ENCODE results near the gene TCP10L.
"Not testable (repeated sequence)": the region's sequence is repeated elsewhere in the genome, so short reads cannot be mapped to it uniquely, and the experiment has no call there.

Gene TCP10L

DNA sequence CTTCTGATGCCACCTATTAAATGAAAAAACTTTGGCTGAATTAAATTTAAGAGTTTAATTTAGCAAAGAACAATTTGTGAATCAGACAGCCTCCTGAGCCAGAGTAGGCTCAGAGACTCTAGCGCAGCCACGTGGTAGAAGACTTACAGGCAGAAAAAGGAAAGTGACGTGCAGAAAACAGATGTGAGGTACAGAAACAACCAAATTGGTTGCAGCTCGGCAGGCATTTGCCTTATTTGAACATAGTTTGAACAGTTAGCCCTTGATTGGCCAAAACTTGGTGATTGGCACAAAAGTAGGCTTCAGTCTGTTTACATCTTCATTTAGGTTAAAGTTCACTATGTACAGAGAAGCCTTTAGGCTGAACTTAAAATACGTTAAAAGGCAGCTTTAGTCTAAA, 22.9 kb downstream of the TCP10L start:
- TF ChIP-seq JUND (IDR thresholded peaks at IDR 0.05; ENCODE audit: low read depth), result no peak
- in situ Hi-C loops (cut with HindIII; ENCODE audit: low pct_unique_long_range_greater_than_20kb, low sequenced_read_pairs), result no loop called here

DNA sequence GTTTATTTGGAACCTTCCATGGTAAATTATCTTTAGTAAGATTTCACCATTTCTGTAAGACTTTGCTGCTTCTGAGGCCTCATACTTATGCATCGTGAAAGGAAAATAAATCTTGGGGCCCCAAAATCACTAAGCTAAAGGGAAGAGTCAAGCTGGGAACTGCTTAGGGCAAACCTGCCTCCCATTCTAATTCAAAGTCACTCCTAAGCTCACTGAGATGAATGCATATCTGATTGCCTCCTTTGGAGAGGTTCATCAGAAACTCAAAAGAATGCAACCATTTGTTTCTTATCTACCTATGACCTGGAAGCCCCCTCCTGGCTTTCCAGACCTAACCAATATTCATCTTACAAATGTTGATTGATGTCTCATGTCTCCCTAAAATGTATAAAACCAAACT, 23.8 kb downstream of the TCP10L start:
- DNase-seq (ENCODE audit: low read depth in 1 of 2, low spot score in 1 of 2); in situ Hi-C loops (cut with HindIII; ENCODE audit: low pct_unique_long_range_greater_than_20kb, low sequenced_read_pairs): not testable (repeated sequence)

More for the DNA sequence above, 22.9 kb downstream of the TCP10L start:
- DNase-seq (ENCODE audit: low read depth in 1 of 2, low spot score in 1 of 2), result peak in 1 of 2 experiments; percentile 61

DNA sequence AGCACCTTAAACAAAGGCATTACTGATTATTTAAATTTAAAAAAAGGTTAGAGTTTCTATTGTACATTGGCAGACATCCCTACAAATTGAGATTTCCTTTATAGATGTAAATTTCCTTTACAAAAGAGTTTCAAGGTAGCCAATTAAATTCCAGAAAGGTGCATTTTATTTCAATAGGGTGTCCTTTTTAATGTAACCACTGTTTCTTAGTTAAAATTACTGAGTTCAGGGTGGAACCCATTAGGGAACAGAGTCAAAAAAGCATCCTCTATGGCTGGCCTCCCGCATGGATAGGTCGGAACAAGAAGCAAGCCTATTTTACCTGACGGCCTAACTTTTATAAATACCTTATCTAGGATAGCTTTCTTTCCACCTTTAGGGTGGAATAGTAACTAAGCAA, 24.4 kb downstream of the TCP10L start:
- no peak for DNase-seq (ENCODE audit: low read depth in 1 of 2, low spot score in 1 of 2)
- TF ChIP-seq JUND (IDR thresholded peaks at IDR 0.05; ENCODE audit: low read depth), result no peak
- in situ Hi-C loops (cut with HindIII; ENCODE audit: low pct_unique_long_range_greater_than_20kb, low sequenced_read_pairs), result no loop called here

DNA sequence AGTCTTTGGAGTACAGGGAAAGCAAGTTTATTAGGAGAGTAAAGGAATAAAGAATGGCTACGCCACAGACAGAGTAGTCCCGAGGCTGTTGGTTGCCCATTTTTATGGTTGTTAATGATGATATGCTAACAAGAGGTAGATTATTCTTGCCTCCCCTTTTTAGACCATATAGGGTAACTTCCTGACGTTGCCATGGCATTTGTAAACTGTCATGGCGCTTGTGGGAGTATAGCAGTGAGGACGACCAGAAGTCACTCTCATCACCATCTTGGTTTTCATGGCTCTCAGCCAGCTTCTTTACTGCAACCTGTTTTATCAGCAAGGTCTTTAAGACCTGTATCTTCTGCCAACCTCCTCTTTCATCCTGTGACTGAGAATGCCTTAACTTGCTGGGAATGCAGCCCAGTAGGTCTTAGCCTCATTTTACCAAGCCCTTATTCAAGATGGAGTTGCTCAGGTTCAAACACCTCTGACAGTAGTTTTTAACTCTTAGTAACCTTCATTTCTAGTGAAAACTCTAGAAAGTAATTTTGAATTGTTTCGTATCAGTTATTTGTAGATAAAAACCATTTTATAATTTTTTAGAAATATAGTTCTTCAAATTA, 26.2 kb downstream of the TCP10L start:
- DNase-seq (ENCODE audit: low read depth in 1 of 2, low spot score in 1 of 2), result no peak
- no peak for TF ChIP-seq JUND (IDR thresholded peaks at IDR 0.05; ENCODE audit: low read depth)
- in situ Hi-C loops (cut with HindIII; ENCODE audit: low pct_unique_long_range_greater_than_20kb, low sequenced_read_pairs), result no loop called here

DNA sequence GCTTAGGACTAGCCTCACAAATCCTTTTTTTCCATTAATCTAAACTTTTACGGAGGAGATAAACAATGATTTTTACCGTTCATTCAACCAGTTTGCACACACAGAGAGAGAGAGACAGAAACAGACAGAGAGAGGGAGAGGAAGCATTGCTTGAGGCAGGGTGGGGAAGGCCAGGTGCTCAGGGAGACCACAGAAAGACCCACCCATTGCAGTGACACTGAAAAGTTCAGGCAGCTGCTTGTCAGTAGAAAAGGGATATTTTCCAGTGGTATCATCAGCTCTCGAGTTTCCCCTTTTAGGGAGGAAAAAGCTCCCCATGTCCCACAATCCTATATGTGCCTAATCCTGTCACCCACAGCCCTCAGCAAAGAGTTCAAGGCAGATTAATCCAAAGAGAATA, 27.2 kb downstream of the TCP10L start:
- no peak for TF ChIP-seq JUND (IDR thresholded peaks at IDR 0.05; ENCODE audit: low read depth)
- in situ Hi-C loops (cut with HindIII; ENCODE audit: low pct_unique_long_range_greater_than_20kb, low sequenced_read_pairs), result no loop called here
- DNase-seq (ENCODE audit: low read depth in 1 of 2, low spot score in 1 of 2), result no peak

DNA sequence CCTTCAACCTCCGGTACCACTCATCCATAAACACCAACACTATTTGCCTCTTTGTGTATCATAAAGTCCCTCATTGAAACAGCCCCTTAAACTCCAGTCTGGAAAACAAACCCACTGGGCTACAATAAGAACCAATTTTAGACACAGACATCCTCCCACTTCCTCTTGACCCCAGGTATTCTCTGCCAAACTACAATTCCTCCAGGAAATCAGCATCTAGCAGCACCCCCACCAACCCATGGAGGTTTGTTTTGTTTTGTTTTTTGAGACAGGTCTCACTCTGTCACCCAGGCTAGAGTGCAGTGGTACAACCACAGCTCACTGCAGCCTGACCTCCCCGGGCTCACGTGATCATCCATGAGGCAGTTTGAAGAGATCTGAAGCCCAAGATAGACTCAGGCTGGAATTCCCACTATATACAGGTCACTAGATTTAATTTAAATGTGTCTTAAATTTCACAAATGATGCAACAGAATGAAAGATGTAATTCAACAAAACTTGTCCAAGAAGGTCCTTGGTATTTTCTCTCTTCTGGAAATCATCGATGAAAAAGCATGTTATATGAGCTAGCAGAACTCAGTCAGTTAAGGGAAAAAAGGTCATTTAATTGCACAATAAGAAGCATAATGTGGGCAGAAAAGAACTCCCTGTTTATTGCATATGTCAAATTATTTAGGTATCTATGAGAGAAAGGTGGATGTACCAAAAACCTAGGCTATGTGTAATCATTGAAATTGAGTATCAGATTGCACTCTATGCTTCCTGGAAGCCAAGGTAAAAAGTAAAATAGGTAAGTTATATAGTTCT, 30.3 kb downstream of the TCP10L start:
- TF ChIP-seq JUND (IDR thresholded peaks at IDR 0.05; ENCODE audit: low read depth), result no peak
- in situ Hi-C loops (cut with HindIII; ENCODE audit: low pct_unique_long_range_greater_than_20kb, low sequenced_read_pairs), result no loop called here
- DNase-seq (ENCODE audit: low read depth in 1 of 2, low spot score in 1 of 2), result no peak

DNA sequence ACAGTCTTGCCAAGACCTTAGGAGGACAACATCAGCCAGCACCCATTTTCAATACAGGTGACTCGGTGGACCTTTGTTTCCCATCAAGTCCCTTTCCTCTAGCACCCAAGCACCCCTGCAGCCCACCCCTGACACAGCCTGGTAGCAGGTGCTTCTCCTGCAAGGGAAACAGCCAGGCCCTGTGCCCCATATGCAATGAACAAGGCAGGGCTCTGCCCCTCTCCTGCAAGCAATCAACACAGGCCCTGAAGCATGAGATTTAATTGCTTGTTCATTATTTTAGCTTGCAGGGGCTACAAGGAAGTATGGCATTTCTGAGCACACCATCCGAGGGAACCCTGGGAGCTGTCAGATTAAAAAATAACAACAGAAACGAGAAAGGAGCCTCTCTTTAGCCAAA, 35.4 kb downstream of the TCP10L start:
- no peak for DNase-seq (ENCODE audit: low read depth in 1 of 2, low spot score in 1 of 2)
- no peak for TF ChIP-seq JUND (IDR thresholded peaks at IDR 0.05; ENCODE audit: low read depth)
- in situ Hi-C loops (cut with HindIII; ENCODE audit: low pct_unique_long_range_greater_than_20kb, low sequenced_read_pairs), result no loop called here

DNA sequence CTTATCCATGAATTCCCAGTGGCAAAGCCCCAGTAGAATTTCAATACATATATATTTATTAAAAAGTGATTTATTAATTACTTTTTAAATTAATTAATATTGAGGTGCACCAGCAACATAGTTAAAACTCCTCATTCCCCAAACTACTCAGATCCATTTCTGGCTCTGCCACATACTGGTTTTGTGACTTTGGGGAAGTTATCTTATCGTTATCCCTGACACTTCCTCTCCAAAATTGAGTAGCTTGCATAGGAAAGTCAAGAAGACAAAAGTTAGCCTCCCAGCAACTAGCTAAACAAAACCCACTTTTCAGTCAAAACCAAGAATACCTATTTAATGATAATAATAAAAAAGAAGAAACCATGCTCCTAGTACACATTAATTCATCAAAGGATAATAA, 35.9 kb downstream of the TCP10L start:
- DNase-seq (ENCODE audit: low read depth in 1 of 2, low spot score in 1 of 2), result no peak
- no peak for TF ChIP-seq JUND (IDR thresholded peaks at IDR 0.05; ENCODE audit: low read depth)
- in situ Hi-C loops (cut with HindIII; ENCODE audit: low pct_unique_long_range_greater_than_20kb, low sequenced_read_pairs), result no loop called here

DNA sequence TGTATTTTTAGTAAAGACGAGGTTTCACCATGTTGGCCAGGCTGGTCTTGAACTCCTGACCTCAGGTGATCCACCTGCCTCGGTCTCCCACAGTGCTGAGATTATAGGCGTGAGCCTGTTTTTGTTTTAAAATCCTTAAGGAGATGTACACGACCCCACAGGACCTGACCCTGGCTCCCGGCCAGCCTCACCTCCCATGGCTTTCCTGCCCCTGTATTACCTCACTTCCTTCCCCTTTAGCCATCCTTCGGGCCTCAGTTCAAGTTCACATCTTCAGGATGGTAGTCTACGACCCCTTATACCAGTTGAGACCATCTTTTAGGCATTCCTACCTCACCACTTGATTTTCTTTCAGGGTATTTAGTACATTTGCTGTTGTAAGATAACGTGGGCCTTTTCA, 36.3 kb downstream of the TCP10L start:
- no peak for DNase-seq (ENCODE audit: low read depth in 1 of 2, low spot score in 1 of 2)
- no peak for TF ChIP-seq JUND (IDR thresholded peaks at IDR 0.05; ENCODE audit: low read depth)
- in situ Hi-C loops (cut with HindIII; ENCODE audit: low pct_unique_long_range_greater_than_20kb, low sequenced_read_pairs), result no loop called here

DNA sequence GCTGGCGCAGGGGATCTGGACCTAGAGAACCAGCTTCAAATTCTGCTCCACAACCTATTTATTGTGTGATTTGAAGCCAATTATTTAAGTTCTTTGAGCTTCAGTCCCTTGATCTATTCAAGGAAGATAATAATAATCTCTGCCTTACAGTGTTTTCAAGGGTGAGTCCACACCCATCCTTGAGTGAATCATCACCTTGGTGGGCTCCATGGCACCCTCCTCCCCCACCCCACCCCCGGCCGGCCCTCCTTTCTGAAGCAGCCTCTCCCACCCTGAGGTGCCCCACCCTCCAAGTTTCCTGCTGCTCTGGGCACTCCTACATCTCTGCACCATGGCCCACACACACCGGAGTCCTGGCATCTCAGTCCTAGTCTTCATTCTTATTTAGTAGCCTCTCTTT, 38.3 kb downstream of the TCP10L start:
- TF ChIP-seq JUND (IDR thresholded peaks at IDR 0.05; ENCODE audit: low read depth), result no peak
- in situ Hi-C loops (cut with HindIII; ENCODE audit: low pct_unique_long_range_greater_than_20kb, low sequenced_read_pairs), result no loop called here
- no peak for DNase-seq (ENCODE audit: low read depth in 1 of 2, low spot score in 1 of 2)

DNA sequence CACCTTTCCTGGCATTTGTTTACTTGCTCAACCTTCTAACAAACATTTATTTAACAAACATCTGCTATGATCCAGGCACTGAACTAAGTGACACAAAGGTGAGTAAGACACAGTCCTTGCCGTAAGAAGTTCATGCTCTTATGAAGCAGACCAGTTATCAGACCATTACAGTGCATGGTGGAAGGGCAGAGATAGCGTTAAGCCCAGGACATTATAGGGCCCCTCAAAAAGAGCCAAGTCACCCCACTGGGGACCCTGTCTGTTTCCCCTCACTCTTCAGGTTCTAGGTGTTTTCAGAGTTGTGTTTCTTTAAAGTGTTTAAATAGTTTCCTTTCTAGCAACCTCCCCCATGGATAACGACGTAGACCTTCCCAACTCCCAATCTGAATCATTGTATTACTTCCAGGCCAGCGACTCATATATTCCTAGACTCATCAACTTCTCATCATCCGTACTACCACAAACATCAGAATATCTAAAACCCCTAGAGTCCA, 39.3 kb downstream of the TCP10L start:
- in situ Hi-C loops (cut with HindIII; ENCODE audit: low pct_unique_long_range_greater_than_20kb, low sequenced_read_pairs), result no loop called here
- DNase-seq (ENCODE audit: low read depth in 1 of 2, low spot score in 1 of 2), result no peak
- TF ChIP-seq JUND (IDR thresholded peaks at IDR 0.05; ENCODE audit: low read depth), result no peak

DNA sequence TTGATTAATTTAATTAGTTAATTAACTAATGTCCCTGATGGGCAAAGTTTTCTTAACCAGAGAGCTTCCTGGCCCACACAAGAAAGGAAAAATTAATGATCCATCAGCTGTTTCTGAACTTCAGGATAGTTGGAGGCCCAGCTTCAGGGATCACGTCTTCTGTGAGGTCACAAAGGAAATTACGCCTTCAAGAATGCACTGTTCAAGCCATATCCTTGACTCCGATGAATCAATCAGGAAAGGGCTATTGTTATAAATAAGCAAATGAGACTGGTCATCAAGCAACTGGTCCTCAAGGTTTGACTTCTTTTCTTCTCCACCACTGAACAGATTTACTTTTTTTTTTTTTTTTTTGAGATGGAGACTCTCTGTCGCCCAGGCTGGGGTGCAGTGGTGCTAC, 40.6 kb downstream of the TCP10L start:
- in situ Hi-C loops (cut with HindIII; ENCODE audit: low pct_unique_long_range_greater_than_20kb, low sequenced_read_pairs), result no loop called here
- no peak for DNase-seq (ENCODE audit: low read depth in 1 of 2, low spot score in 1 of 2)
- TF ChIP-seq JUND (IDR thresholded peaks at IDR 0.05; ENCODE audit: low read depth), result no peak

DNA sequence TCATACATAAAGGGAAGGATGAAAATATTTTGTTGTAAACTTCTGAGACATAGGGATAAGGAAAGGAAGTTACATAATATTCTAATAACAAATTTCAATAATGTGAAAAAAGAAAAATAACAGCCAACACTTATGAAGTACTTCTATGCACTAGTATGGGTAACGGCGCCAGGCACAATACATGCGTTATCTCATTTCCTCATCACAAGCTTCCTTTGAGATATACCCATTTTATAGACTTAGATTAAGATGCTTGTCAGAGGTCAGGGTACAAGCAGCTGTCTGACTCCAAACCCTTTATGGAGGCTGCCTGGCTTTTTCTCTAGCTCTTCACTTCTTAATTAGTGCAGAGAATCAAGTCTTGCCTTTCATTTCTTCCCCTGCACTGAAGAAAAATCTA, 41.3 kb downstream of the TCP10L start:
- in situ Hi-C loops (cut with HindIII; ENCODE audit: low pct_unique_long_range_greater_than_20kb, low sequenced_read_pairs), result no loop called here
- DNase-seq (ENCODE audit: low read depth in 1 of 2, low spot score in 1 of 2), result no peak
- no peak for TF ChIP-seq JUND (IDR thresholded peaks at IDR 0.05; ENCODE audit: low read depth)

DNA sequence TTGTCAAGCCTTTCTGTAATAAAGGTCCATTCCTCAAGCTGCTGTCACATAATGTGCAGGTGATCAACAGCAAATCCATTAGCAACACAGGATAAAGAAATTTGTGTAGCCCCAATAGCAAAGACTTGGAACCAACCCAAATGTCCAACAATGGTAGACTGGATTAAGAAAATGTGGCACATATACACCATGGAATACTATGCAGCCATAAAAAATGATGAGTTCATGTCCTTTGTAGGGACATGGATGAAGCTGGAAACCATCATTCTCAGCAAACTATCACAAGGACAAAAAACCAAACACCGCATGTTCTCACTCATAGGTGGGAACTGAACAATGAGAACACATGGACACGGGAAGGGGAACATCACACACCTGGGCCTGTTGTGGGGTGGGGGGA, 42.3 kb downstream of the TCP10L start:
- in situ Hi-C loops (cut with HindIII; ENCODE audit: low pct_unique_long_range_greater_than_20kb, low sequenced_read_pairs); DNase-seq (ENCODE audit: low read depth in 1 of 2, low spot score in 1 of 2): not testable (repeated sequence)
